Panc1 (cell line): ENCODE results near the gene COL5A1.

ENCODE experiments used
- CTCF ChIP-seq: fragments of 450-650 bp; IDR thresholded peaks from 2 replicates; pipeline ENCODE4 v1.5.1; 2017; ENCODE audit warnings: mild to moderate bottlenecking
- POLR2AphosphoS5 ChIP-seq: IDR thresholded peaks from 2 replicates; pipeline ENCODE4 v1.6.1; 2012; ENCODE audit warnings: mild to moderate bottlenecking, low read depth, low read length, moderate library complexity
- REST ChIP-seq, 2 experiments: IDR thresholded peaks; 2 replicates each; pipeline ENCODE4 v1.6.1; 2011 to 2012; ENCODE audit warnings: low read depth in 2 of 2, control low read depth in 1 of 2, low read length in 1 of 2, mild to moderate bottlenecking in 1 of 2, moderate library complexity in 1 of 2; ENCODE audit not compliant: insufficient read depth in 1 of 2

GRCh38 chr9:134604834-134605233 is 36.8 kb upstream of the COL5A1 start:
- TF ChIP-seq CTCF (no peak), POLR2AphosphoS5 (no peak), REST (IDR thresholded peaks at IDR 0.05; ENCODE audit: insufficient read depth in 1 of 2, low read depth in 2 of 2, low read length in 1 of 2) (no peak)
